Measurements from ENCODE around the gene FAM228B.
A peak's percentile ranks its signal among the peaks of the same experiment; 100 is the strongest.

FAM228B gene

DNA sequence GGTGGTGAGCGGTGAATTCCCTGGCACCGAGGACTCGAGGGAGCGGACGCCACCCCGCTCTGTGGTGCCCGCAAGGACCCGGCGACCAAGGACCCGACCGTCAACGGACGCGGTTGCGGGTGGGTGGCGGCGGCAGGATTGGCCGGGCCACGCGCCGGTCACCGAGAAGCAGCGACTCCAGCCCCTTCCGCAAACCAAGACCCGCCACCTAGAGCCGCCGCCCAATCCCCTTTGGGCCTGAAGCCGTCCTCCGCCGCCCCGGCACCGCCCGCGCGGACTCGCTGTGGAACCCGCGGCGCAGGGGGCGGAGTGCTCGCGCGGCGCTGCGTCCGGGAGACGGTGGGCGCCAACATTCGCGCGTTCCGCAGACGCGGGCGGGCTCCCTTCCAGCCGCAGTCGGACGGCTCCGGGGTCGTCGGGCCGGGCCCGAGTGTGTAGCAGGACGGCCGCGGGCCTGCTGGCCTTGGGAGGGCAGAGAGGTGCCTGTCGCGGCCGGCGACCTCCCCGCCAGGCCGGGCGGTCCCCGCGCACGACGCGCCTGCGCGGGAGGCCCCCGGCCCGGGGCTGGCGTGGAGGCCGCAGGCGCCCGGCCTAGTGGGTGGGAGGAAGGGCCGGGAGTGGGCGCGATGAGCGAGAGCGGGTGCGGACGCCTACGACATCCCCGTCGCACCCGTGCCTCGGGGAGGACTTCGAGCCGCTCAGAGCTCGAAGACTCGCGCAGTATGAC is at the start of gene FAM228B, which contains the start of gene PFN4:
TSS of gene FAM228B (plus strand) at position 275 of the 727 bp plus-strand sequence. CDS start 893 bp downstream, outside the sequence.
TSS of gene PFN4 (minus strand) at position 140 of the 727 bp plus-strand sequence. CDS start 799 bp downstream, outside the sequence.
- no peaks in the 10 kb centered on the region for H3K4me1 ChIP-seq (ENCODE audit: insufficient read depth, low read length)
- no peaks in the 10 kb centered on the region for H3K36me3 ChIP-seq (ENCODE audit: insufficient read depth, low read length)
- no peaks in the 10 kb centered on the region for H3K9me3 ChIP-seq (ENCODE audit: control insufficient read depth, insufficient read depth, low read length)
- peak within 1 kb of the TSS; percentile 90 for H3K9ac ChIP-seq (ENCODE audit: low read depth, low read length)

DNA sequence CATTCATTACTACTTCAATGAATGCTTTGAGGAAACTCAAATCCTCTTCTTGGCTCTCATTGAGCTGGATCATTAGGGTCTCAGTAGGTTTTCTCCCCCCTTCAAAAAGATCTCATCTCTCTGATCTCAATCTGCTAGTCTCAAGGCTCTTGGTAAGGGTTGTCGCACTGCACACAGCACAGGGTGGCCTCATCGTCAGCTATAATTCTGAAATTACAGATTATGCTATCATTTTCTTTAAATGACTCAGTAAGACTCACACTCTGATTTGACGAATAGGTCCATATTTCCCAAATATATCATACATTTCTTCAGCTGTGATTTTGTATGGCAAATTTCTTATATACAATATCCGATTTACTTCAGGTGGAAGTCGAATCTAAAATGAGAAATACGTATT is 49.5 kb upstream of the FAM228B start:
- no peaks in the 10 kb centered on the region for H3K9me3 ChIP-seq (ENCODE audit: control insufficient read depth, insufficient read depth, low read length)
- peaks cover 11% of the 10 kb centered on the region for H3K36me3 ChIP-seq (ENCODE audit: insufficient read depth, low read length)
- H3K4me1 ChIP-seq (ENCODE audit: insufficient read depth, low read length) = no peaks in the 10 kb centered on the region
- no peak overlapping the region for H3K9ac ChIP-seq (ENCODE audit: low read depth, low read length)

DNA sequence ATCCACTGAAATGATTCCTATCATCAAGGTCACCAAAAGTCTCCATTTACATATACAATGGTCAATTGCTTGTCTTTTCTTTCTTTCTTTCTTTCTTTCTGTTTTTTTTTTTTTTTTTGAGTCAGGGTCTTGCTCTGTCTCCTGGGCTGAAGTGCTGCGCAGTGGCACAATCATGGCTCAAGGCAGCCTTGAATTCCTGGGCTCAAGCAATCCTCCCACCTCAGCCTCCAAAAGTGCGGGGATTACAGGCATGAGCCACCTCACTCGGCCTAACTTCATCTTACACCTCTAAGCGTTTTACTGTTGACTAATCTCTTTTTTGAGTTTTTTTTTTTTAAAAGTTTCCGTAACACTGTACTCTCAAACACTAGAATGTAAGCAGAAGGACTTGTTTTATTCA is 48.0 kb upstream of the FAM228B start:
- peak overlapping the region; percentile 62 for H3K9ac ChIP-seq (ENCODE audit: low read depth, low read length)
- H3K4me1 ChIP-seq (ENCODE audit: insufficient read depth, low read length) = no peaks in the 10 kb centered on the region
- H3K9me3 ChIP-seq (ENCODE audit: control insufficient read depth, insufficient read depth, low read length) = no peaks in the 10 kb centered on the region
- H3K36me3 ChIP-seq (ENCODE audit: insufficient read depth, low read length) = peaks cover 11% of the 10 kb centered on the region

DNA sequence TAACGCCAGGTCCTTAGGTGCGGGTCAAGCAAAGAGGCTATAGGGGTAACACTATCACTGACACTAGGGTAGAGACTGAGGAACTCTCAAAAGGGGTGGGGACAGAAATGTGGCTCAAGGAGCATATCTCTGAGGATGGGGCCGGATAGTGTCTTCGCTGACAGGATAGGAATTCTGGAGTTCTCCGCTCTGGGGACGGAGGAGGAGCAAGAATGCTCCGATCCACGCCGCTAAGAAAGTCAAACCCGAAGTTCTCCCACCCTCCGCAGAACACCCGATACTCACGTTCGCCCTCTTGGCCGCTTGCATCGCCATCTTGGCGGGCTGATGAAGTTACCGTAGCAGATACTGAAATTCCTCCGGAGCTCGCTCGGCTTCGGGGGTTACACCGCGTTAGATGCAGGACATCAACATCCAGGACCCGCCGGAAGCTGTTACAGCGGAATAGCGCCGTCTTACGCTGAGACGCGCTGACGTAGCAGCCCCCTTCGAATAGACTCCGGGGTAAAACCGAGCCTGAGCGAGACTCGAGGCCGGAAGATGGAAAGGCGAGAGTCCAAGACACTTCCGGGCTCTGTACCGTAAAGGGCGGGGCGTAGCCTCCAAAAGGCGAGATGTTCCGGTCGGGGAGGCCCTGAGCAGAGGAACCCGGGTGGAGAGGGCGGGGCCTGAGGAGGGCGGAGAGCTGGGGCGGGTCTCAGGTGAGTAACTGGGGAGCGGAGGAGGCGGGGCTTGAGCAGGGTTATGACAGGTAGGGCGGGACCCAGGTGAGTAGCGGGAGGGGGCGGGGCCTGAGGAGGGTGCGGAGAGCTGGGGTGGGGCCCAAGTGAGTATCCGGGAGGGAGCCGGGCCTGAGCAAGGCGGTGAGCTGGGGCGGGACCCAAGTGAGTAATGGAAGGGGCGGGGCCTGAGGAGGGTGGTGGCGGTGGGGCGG is 47.1 kb upstream of the FAM228B start, which contains the start of gene SF3B6:
TSS of gene SF3B6 (minus strand) at position 412 of the 934 bp plus-strand sequence. CDS start at position 315, 97 bp downstream.
- no peaks in the 10 kb centered on the region for H3K4me1 ChIP-seq (ENCODE audit: insufficient read depth, low read length)
- peak within 1 kb of the TSS; percentile 62 for H3K9ac ChIP-seq (ENCODE audit: low read depth, low read length)
- H3K36me3 ChIP-seq (ENCODE audit: insufficient read depth, low read length) = peaks cover 11% of the 10 kb centered on the region
- H3K9me3 ChIP-seq (ENCODE audit: control insufficient read depth, insufficient read depth, low read length) = no peaks in the 10 kb centered on the region

DNA sequence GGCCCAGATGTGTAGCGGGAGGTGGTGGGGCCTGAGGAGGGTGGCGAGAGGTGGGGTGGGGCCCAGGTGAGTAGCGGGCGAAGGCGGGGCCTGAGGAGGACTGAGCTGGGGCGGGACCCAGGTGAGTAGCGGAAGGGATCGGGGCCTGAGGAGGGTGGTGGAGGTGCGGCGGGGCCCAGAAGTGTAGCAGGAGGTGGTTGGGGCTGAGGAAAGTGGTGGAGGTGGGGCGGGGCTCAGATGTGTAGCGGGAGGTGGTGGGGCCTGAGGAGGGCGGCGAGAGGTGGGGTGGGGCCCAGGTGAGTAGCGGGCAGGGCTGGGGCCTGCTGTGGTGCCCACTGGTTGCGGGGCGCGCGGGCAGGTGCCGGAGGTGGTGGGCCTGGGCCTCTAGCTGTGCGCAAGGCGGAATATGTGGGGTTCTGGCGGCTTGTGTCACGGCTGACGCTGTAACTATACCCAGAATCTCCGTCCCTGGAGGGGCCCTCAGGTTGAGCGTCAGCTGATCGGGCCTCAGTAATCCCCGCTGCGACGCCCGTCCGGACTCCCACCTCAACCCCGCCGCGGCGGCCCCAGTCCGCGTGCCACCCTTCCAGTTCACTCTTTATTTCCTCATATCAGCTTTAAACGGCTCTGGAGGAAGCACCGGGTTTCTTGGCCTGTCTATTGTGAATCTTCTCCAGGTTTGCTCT is 46.3 kb upstream of the FAM228B start:
- Histone ChIP-seq H3K36me3 (ENCODE audit: insufficient read depth, low read length) (peaks cover 11% of the 10 kb centered on the region), H3K4me1 (ENCODE audit: insufficient read depth, low read length) (no peaks in the 10 kb centered on the region)

DNA sequence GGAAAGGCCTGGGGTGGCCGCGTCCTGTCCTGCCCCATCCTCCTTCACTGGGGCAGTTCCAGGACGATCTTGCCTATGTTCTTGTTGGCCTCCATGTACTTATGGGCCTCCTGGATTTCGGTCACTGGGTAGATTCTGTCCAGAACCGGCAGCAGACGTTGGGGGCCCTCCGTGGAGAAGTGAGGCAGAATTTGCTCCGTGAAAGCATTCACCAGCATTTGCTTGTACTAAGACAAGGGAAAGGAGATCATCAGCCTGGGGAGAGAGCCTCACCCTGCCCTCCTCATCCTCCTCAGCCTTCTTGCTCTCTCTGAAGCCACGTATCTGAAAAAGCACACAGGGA is 45.8 kb upstream of the FAM228B start:
- Histone ChIP-seq H3K9ac (ENCODE audit: low read depth, low read length) (peak overlapping the region; percentile 58), H3K36me3 (ENCODE audit: insufficient read depth, low read length) (peaks cover 12% of the 10 kb centered on the region), H3K4me1 (ENCODE audit: insufficient read depth, low read length) (no peaks in the 10 kb centered on the region), H3K9me3 (ENCODE audit: control insufficient read depth, insufficient read depth, low read length) (no peaks in the 10 kb centered on the region)

More for the DNA sequence above, 46.3 kb upstream of the FAM228B start:
- H3K9ac ChIP-seq (ENCODE audit: low read depth, low read length) = peak overlapping the region; percentile 58
- no peaks in the 10 kb centered on the region for H3K9me3 ChIP-seq (ENCODE audit: control insufficient read depth, insufficient read depth, low read length)

DNA sequence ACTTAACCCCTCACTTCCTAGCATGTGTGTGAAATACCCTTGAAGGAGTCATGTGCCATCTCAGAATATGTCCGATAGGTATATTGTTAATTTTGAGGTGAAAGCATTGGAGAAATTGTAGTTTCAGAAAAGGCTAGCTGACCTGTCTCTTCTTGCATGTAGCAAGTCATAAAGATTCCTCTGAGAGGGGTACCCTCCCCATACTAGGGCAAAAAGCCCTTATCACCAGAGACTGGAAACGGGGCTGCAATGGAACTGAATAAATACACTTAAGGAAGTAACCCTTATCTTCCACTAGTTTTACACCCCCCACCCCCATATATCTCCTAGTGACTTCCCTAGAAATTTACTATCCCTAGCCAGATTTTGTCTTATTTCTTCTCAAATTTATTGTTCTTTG is 45.4 kb upstream of the FAM228B start:
- H3K9me3 ChIP-seq (ENCODE audit: control insufficient read depth, insufficient read depth, low read length) = no peaks in the 10 kb centered on the region
- H3K36me3 ChIP-seq (ENCODE audit: insufficient read depth, low read length) = peaks cover 12% of the 10 kb centered on the region
- H3K4me1 ChIP-seq (ENCODE audit: insufficient read depth, low read length) = no peaks in the 10 kb centered on the region
- peak overlapping the region; percentile 58; the same call in 1 of the 2 replicates for H3K9ac ChIP-seq (ENCODE audit: low read depth, low read length)

DNA sequence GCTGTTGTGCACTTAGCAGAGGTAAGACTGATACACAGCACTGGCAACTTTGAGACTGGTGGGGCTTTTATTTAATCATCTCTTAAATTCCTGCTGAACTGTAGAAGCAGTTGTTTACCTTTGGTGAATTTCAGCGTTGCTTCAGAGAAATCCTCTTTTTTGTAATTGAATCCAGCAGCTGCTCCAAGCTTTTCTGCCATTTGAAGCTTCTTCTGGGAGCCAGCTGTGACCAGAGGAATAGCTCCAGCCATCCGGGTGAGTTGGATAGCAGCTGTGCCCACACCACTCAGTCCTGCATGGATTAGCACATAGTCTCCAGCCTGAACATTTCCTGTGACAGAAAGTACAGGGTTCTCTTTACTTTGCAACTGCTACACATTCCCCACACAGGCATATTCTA is 42.6 kb upstream of the FAM228B start:
- H3K36me3 ChIP-seq (ENCODE audit: insufficient read depth, low read length) = peaks cover 8% of the 10 kb centered on the region
- no peaks in the 10 kb centered on the region for H3K9me3 ChIP-seq (ENCODE audit: control insufficient read depth, insufficient read depth, low read length)
- H3K9ac ChIP-seq (ENCODE audit: low read depth, low read length) = no peak overlapping the region
- no peaks in the 10 kb centered on the region for H3K4me1 ChIP-seq (ENCODE audit: insufficient read depth, low read length)

DNA sequence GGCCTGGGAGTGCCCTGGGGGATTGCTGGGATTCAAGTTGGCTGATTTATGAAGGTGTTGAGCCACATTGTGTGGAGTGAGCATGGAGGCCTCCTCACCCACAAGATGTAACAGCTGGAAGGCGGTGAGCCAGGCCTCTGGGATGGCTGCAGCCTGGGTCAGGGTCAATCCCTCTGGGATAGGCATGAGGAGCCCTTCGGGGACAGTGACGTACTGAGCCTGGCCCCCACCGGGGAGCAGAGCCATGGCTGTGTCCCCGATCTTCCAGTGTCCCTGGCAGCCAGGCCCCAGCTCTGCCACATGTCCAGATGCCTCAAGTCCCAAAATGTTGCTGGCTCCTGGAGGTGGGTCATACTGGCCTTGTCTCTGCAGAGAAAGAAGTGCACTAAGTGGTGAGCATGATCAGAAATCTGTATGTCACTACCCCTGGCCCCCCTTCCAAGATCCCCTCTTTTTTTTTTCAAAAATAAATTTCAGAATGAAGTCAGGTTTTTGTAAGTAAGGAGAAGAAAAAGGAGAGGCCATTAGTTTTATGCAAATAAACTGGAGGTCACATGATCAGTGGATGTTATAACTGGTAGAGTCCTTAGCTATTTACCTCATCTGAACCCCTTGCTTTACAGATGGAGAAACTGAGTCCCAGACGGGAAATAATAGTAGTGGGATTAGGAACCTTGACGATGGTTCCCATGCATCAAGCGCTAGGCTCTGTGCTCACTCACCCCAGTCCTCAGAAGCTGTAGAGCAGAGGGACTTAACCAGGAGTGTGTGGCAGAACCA is 40.3 kb upstream of the FAM228B start:
- Histone ChIP-seq H3K36me3 (ENCODE audit: insufficient read depth, low read length) (peaks cover 8% of the 10 kb centered on the region), H3K9ac (ENCODE audit: low read depth, low read length) (peak overlapping the region; percentile 54), H3K4me1 (ENCODE audit: insufficient read depth, low read length) (no peaks in the 10 kb centered on the region), H3K9me3 (ENCODE audit: control insufficient read depth, insufficient read depth, low read length) (no peaks in the 10 kb centered on the region)

DNA sequence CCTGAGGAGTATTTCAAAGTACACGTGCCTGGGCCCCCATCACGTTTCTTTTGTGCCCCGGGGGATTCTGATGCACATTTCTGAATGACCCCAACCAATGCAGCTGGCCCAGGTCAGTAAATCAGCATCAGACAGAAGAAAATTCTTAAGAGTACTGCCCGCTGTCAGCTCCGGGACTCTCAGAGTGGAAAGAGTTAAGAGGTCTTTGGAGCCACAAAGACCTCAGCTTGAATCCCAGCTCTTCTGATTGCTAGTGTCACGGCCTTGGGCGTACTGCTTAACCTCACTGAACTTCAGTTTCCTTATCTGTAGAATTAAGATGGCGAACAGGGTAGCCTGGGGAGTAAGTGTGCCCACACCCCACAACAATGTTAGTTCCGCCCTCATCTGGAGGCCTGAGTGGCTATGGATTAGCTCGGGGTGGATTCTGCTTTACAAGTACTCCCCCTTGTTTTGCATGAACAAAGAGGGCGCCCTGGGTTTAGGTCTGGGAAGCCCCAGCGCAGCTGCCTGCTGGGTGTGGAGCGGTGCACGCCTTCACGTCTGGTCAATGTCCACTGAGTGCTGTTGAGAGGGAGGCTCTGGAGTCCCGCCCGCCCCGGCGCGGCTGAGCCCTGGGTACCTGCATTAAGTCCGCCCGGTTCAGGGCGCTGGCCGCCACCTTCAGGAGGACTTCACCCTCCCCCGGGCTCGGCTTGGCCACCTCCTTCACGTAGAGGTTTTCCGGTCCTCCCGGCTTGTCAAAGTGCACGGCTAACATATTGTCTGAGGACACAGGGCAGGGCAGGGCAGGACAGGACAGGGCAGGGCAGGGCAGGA is 39.5 kb upstream of the FAM228B start:
- H3K4me1 ChIP-seq (ENCODE audit: insufficient read depth, low read length) = no peaks in the 10 kb centered on the region
- peaks cover 8% of the 10 kb centered on the region for H3K36me3 ChIP-seq (ENCODE audit: insufficient read depth, low read length)
- H3K9me3 ChIP-seq (ENCODE audit: control insufficient read depth, insufficient read depth, low read length) = no peaks in the 10 kb centered on the region
- H3K9ac ChIP-seq (ENCODE audit: low read depth, low read length) = peak overlapping the region; percentile 54

DNA sequence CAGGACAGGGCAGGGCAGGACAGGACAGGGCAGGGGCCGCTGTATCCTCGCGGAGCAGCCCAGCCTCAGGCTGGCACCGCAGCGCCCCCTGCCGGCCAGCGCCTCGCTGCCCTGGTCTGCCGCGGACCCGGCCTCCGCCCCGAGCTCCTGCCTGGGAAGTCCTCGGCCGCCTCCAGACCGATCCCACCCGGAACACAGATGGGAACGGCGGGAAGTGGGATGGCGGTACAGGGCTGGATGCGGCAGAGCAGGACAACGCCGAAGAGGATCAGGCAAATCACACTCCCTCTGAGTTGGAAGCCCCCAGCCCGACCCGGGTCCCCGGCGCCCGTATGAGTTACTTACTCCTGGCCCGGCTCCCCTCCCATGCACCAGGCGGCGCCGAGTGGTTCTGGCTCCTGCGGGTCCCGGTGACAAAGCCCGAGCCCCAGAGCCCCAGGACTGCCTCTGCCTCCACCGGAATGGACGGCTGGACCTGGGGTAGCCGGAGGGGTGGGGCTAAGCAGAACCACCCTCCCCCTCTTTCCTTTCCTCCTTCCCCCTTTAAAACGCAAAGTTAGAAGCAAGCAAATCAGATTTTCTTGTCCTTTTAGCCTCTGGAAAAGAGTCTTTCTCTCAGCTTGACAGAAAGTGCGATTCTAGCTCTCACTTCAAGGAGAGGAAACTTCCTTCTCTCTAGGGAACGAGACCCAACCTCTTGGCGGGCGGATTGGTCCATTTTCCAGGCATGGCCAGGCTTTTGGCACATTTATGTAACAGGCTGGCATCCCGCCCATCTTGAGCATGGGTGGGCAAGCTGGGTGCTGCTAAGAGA is 38.7 kb upstream of the FAM228B start, which contains the start of gene TP53I3:
TSS of gene TP53I3 (minus strand) at position 449 of the 814 bp plus-strand sequence. CDS start 508 bp downstream, outside the sequence.
- Histone ChIP-seq H3K9me3 (ENCODE audit: control insufficient read depth, insufficient read depth, low read length) (no peaks in the 10 kb centered on the region), H3K4me1 (ENCODE audit: insufficient read depth, low read length) (no peaks in the 10 kb centered on the region), H3K36me3 (ENCODE audit: insufficient read depth, low read length) (peaks cover 8% of the 10 kb centered on the region)

DNA sequence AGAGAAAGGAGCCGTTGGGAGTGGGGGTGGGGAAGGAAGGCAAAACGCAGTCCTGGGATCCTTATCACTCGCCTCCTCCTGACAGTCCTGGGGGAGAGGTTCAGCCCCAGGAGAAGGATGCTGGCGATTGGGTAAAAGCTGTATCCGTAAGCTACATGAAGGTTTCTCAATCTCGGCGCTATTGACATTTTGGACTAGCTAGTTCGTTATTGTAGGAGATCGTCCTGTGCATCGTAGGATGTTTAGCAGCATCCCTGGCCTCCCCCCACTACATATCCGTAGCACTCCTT is 38.1 kb upstream of the FAM228B start:
- Histone ChIP-seq H3K36me3 (ENCODE audit: insufficient read depth, low read length) (peaks cover 8% of the 10 kb centered on the region), H3K9ac (ENCODE audit: low read depth, low read length) (peak overlapping the region; percentile 54), H3K9me3 (ENCODE audit: control insufficient read depth, insufficient read depth, low read length) (no peaks in the 10 kb centered on the region), H3K4me1 (ENCODE audit: insufficient read depth, low read length) (no peaks in the 10 kb centered on the region)

More for the DNA sequence above, 38.7 kb upstream of the FAM228B start, which contains the start of gene TP53I3:
- H3K9ac ChIP-seq (ENCODE audit: low read depth, low read length) = peak within 1 kb of the TSS; percentile 54

Data from ES-I3 (cell line).